ENCODE results near the gene KLLN.

Gene KLLN

DNA sequence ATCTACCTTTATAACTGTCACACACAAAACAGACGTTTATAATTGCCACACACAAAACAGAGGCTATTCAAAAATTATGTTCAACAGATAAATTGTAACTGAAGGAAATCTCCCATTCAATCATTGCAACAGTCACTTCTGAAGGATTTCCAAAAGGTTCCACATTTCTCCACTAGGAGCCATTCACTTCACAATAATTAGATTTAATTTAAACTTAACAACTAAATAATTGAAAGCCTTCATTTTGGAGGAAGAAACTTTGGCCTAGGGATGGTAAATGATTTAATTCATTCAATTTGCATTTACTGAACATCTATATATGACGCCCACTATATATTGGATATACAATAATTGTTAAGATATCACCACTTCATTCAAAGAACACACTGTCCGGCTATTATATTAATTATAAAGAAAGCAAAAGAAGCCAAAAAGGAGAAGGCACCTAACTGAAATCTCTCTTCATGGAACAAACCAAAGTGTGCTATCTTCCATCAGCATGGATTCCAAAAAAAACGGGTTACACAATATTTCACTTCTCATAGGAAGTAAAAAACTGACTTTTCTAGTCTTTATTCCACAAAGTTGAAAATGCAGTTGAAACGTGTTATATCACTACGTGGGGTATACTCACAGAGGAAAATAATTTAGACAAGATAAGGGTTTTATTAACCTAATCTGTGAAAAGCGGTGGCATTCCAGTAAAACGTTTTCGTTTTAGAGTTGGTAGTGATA is 47.0 kb downstream of the KLLN start:
- TF ChIP-seq NFIC (IDR thresholded peaks at IDR 0.05) = no peak
- no peak for TF ChIP-seq FOXM1 (IDR thresholded peaks at IDR 0.05; ENCODE audit: borderline replicate concordance, low read depth)
- TF ChIP-seq, protein P1, sequence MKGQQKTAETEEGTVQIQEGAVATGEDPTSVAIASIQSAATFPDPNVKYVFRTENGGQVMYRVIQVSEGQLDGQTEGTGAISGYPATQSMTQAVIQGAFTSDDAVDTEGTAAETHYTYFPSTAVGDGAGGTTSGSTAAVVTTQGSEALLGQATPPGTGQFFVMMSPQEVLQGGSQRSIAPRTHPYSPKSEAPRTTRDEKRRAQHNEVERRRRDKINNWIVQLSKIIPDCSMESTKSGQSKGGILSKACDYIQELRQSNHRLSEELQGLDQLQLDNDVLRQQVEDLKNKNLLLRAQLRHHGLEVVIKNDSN (IDR thresholded peaks at IDR 0.05) = no peak
- TF ChIP-seq MAX (IDR thresholded peaks at IDR 0.05) = no peak
- TF ChIP-seq TAF1 (IDR thresholded peaks at IDR 0.05; ENCODE audit: low read depth) = no peak
- TF ChIP-seq TEAD4 (IDR thresholded peaks at IDR 0.05) = no peak
- no peak for TF ChIP-seq RAD21 (IDR thresholded peaks at IDR 0.05; ENCODE audit: low read depth)
